Adrenal gland (tissue), 12 donors: Measurements from ENCODE around the gene BNC2. TPM values are rescaled to one million over a fixed set of nuclear protein-coding genes. Genes with fewer than 3 reads are reported as not detected.

Source experiments
- DNase-seq, 7 donors: peaks; one replicate each; pipeline ENCODE4 v3.0.0-alpha.2; 2019 to 2020
- H3K27ac ChIP-seq, 5 donors: fragments of 200-600 bp; sonication (generic) in 4 of 5; 1 replicate in 3 of 5; 2 replicates in 2 of 5; pipeline versions ENCODE4 v1.5.1 to v1.8.0; 2016 to 2020; ENCODE audit warnings: mild to moderate bottlenecking in 1 of 5
- H3K27me3 ChIP-seq: fragments of 200-600 bp; 2 replicates; pipeline ENCODE4 v1.8.0; 2021
- H3K36me3 ChIP-seq, 2 donors: fragments of 200-600 bp; replicated peaks in 1 of 2; 1 replicate in 1 of 2; 2 replicates in 1 of 2; pipeline versions ENCODE4 v1.5.1 to v1.8.0; 2018 to 2022
- H3K4me1 ChIP-seq, 2 donors: fragments of 200-600 bp; replicated peaks in 1 of 2; 1 replicate in 1 of 2; 2 replicates in 1 of 2; pipeline versions ENCODE4 v1.5.1 to v1.8.0; 2018 to 2021
- H3K4me3 ChIP-seq, 4 donors: fragments of 200-600 bp; sonication (generic) in 3 of 4; one replicate each; pipeline ENCODE4 v1.5.1; 2016 to 2018
- H3K9me3 ChIP-seq, 3 donors: fragments of 200-600 bp; sonication (generic) in 1 of 3; replicated peaks in 1 of 3; 1 replicate in 2 of 3; 2 replicates in 1 of 3; pipeline versions ENCODE4 v1.5.1 to v1.8.0; 2016 to 2021
- POLR2A ChIP-seq, 2 donors: fragments of 450-650 bp; IDR thresholded peaks; one replicate each; pipeline ENCODE4 v1.6.1; 2017; ENCODE audit warnings: antibody characterized with exemption in 2 of 2, mild to moderate bottlenecking in 2 of 2, moderate library complexity in 1 of 2
- WGBS, 4 donors: extraction: QIAGEN DNeasy Blood & Tissue Kit in 2 of 4; methylation state at CpG; one replicate each; pipeline versions ENCODE4 v1.1.5 to v1.1.7; 2013 to 2017; 5-methylcytosine and 5-hydroxymethylcytosine counted together
- intact Hi-C, 2 donors: fragments of 100-400 bp; cut with DNase I; formaldehyde crosslinking; loops; one replicate each; pipeline versions ENCODE4 v1.14.1 to v1.15.0; 2022 to 2023
- polyA plus RNA-seq, 3 donors: library from polyadenylated mRNA; stranded (reverse); fragments of 200-250 nt in 2 of 3; fragments of 350-450 nt in 1 of 3; fragmentation: Illumina TruSeq in 1 of 3; extraction: RNeasy Lipid Tissue Mini Kit (QIAGEN cat#74804) in 1 of 3; gene quantifications; one replicate each; pipeline ENCODE4 v1.2.3, GENCODE V29; 2013 to 2014
- total RNA-seq, 9 donors: library from RNA; depleted of rRNA in 4 of 9; stranded (reverse); fragments of >200 nt in 4 of 9; fragments of 120-200 nt in 1 of 9; fragmentation: NEBNext Ultra II Directional in 1 of 9; extraction: Animal tissue kit (Norgen Biotek cat#: 25700) in 1 of 9; gene quantifications; one replicate each; pipeline versions ENCODE4 v1.1.0 to v1.2.4, GENCODE V29; 2013 to 2023
- TF ChIP-seq, protein P1 (sequence below), 6 experiments: fragments of 450-650 bp in 4 of 6; fragments of 200-600 bp in 2 of 6; sonication (generic) in 1 of 6; IDR thresholded peaks; 1 replicate in 5 of 6; 2 replicates in 1 of 6; pipeline versions ENCODE4 v1.5.1 to v1.8.0; 2016 to 2021; ENCODE audit warnings: antibody characterized with exemption in 6 of 6, mild to moderate bottlenecking in 2 of 6, moderate library complexity in 1 of 6
- donor health status: healthy with polysubstance abuse.
- donor health status: Bipolar disorder and iron deficiency.
- donor health status: DM: yes; HTN: yes; CAD: no.
- donor health status: DM: no; HTN: no; CAD: no.
- donor health status: DM: no; HTN: no; CAD: no.
- donor health status: DM: yes; HTN: yes; CAD: no.

The BNC2 gene
- total and polyA plus RNA-seq, 12 donors, result 1.1 to 11.1 (median 5.0) TPM

DNA sequence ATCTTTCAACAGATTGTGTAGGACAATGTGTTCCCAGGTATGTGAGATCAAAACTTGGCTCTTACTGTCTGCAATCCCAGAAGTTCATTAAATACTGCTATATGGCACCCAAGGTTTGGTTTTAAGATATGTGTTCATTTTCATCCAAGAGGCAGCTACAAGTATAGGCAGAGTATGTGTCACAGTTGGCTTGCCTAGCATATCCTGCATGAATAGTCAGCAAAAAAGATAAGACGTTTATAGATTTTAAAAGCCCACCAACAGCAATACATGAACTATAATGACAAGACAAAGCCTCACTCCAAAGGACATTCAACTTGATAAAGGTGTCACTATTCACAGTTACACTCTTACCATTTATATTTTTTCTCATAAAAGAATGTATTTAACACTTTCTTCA, 99.1 kb downstream of the BNC2 start:
- Histone ChIP-seq H3K4me1 (no peaks in the 10 kb centered on the region), H3K36me3 (no peaks in the 10 kb centered on the region), H3K27ac (no peak overlapping the region), H3K4me3 (no peak overlapping the region), H3K27me3 (no peaks in the 10 kb centered on the region), H3K9me3 (no peaks in the 10 kb centered on the region)
- TF ChIP-seq, protein P1, sequence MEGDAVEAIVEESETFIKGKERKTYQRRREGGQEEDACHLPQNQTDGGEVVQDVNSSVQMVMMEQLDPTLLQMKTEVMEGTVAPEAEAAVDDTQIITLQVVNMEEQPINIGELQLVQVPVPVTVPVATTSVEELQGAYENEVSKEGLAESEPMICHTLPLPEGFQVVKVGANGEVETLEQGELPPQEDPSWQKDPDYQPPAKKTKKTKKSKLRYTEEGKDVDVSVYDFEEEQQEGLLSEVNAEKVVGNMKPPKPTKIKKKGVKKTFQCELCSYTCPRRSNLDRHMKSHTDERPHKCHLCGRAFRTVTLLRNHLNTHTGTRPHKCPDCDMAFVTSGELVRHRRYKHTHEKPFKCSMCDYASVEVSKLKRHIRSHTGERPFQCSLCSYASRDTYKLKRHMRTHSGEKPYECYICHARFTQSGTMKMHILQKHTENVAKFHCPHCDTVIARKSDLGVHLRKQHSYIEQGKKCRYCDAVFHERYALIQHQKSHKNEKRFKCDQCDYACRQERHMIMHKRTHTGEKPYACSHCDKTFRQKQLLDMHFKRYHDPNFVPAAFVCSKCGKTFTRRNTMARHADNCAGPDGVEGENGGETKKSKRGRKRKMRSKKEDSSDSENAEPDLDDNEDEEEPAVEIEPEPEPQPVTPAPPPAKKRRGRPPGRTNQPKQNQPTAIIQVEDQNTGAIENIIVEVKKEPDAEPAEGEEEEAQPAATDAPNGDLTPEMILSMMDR (IDR thresholded peaks at IDR 0.05), result no peak
- no peak for TF ChIP-seq POLR2A (IDR thresholded peaks at IDR 0.05)
- intact Hi-C loops, result no loop called here
- no peak for DNase-seq
- WGBS, 4 donors, result 25 to 48% (median 30%) methylated on average over 1 of the region's 1 CpG

DNA sequence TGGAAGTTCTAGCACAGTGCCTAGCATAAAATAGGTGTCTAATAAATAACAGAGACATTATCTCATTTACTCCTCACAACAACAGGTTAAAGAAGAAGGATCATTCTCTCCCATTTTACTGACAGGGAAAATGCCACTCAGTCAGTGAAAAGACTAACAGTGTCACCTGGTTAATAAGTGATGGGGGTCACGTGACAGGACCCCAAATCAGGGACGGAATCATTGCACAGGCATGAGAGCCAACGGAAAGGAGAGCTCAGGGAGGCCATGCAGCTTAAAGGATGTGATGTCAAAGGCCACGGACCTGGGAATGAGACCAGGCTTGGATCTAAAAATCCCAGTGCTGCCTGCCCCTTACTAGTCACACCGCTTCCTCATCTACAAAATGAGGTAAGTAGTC, 101.2 kb downstream of the BNC2 start:
- intact Hi-C loops, result no loop called here
- Histone ChIP-seq H3K4me3 (no peak overlapping the region), H3K27ac (no peak overlapping the region), H3K36me3 (no peaks in the 10 kb centered on the region), H3K4me1 (no peaks in the 10 kb centered on the region), H3K9me3 (no peaks in the 10 kb centered on the region), H3K27me3 (no peaks in the 10 kb centered on the region)
- 78 to 88% (median 84%) methylated on average over 5 of the region's 5 CpGs for WGBS, 4 donors
- no peak for DNase-seq
- TF ChIP-seq POLR2A (IDR thresholded peaks at IDR 0.05), result no peak
- TF ChIP-seq, protein P1 (IDR thresholded peaks at IDR 0.05), result no peak

DNA sequence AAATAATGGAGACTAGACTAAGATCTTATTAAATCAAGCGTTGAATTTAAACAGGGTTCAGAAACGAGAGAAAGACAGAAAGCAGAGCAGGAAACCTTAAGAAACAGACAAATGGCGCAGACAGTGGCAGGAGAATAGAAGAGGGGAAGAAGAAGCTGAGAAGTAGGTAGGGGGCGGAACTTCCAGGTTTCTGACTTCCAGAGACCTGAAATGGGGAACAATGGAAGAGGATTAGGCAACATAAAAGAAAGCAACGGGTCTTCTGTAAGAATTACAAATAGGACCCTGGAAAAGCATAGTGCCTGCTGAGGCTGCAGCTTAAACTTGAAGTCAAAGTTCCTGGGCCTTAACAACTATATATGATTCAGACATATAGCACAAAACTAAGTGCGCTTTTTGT, 101.7 kb downstream of the BNC2 start:
- WGBS, 4 donors, result 75 to 82% (median 80%) methylated on average over 6 of the region's 6 CpGs
- Histone ChIP-seq H3K36me3 (no peaks in the 10 kb centered on the region), H3K9me3 (no peaks in the 10 kb centered on the region), H3K27ac (no peak overlapping the region), H3K27me3 (no peaks in the 10 kb centered on the region), H3K4me3 (no peak overlapping the region), H3K4me1 (no peaks in the 10 kb centered on the region)
- intact Hi-C loops, result no loop called here
- DNase-seq, result no peak
- no peak for TF ChIP-seq POLR2A (IDR thresholded peaks at IDR 0.05)
- TF ChIP-seq, protein P1 (IDR thresholded peaks at IDR 0.05), result no peak

DNA sequence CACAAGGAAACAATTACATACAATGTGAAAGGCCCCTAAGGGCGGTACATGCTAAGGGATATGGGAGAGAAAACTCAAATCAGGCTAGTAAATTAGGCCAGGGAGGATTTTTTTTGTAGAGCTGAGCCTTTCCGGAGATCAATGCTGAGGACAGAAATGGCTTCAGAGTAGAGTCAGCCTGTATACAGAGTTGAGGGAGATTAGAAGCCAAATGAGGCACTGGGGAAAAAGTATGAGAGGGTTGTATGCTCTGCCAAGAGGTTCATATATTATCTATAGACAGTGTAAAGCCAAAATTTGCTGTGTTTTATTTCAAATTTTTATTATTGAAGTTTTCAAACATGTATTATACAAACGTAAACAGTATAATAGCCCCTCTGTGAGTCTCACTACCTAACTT, 103.1 kb downstream of the BNC2 start:
- intact Hi-C loops, result no loop called here
- 66 to 92% (median 86%) methylated on average over 3 of the region's 3 CpGs for WGBS, 4 donors
- DNase-seq, result no peak
- Histone ChIP-seq H3K27me3 (no peaks in the 10 kb centered on the region), H3K36me3 (no peaks in the 10 kb centered on the region), H3K4me1 (no peaks in the 10 kb centered on the region), H3K27ac (no peak overlapping the region), H3K9me3 (no peaks in the 10 kb centered on the region), H3K4me3 (no peak overlapping the region)
- no peak for TF ChIP-seq POLR2A (IDR thresholded peaks at IDR 0.05)
- TF ChIP-seq, protein P1 (IDR thresholded peaks at IDR 0.05), result no peak
